Karpas-422 (cell line): Measurements from ENCODE around the gene PTGS2. TPM values are rescaled to one million over a fixed set of nuclear protein-coding genes. Genes with fewer than 3 reads are reported as not detected.
"Not testable (repeated sequence)": the region's sequence is repeated elsewhere in the genome, so short reads cannot be mapped to it uniquely, and the experiment has no call there.

ENCODE experiments used
- DNase-seq: peaks from one replicate; pipeline ENCODE4 v3.0.0-alpha.2; 2015
- H2AFZ ChIP-seq: fragments of 200-600 bp; sonication (generic); 2 replicates; pipeline ENCODE4 v1.6.1; 2014; ENCODE audit warnings: antibody characterized with exemption, low read length, mixed read lengths
- H3K27ac ChIP-seq: fragments of 200-600 bp; sonication (generic); 2 replicates; pipeline ENCODE4 v1.5.1; 2014; ENCODE audit warnings: mild to moderate bottlenecking, low read length, moderate library complexity
- H3K27me3 ChIP-seq: fragments of 200-600 bp; sonication (generic); 2 replicates; pipeline ENCODE4 v1.6.1; 2014; ENCODE audit warnings: low read length, mixed read lengths
- H3K36me3 ChIP-seq: fragments of 200-600 bp; sonication (generic); 2 replicates; pipeline ENCODE4 v1.6.1; 2014; ENCODE audit warnings: low read length, mixed read lengths; ENCODE audit not compliant: insufficient read depth
- H3K4me1 ChIP-seq: fragments of 200-600 bp; sonication (generic); 2 replicates; pipeline ENCODE4 v1.6.1; 2014; ENCODE audit warnings: mild to moderate bottlenecking, low read length, mixed read lengths
- H3K4me2 ChIP-seq: fragments of 200-600 bp; sonication (generic); 2 replicates; pipeline ENCODE4 v1.6.1; 2014; ENCODE audit warnings: low read length, low read depth, mild to moderate bottlenecking; ENCODE audit not compliant: poor library complexity, severe bottlenecking
- H3K4me3 ChIP-seq: fragments of 200-600 bp; sonication (generic); 2 replicates; pipeline ENCODE4 v1.5.1; 2014; ENCODE audit warnings: mild to moderate bottlenecking, antibody characterized with exemption, low read length, mixed read lengths
- H3K79me2 ChIP-seq: fragments of 200-600 bp; sonication (generic); 2 replicates; pipeline ENCODE4 v1.6.1; 2014; ENCODE audit warnings: mild to moderate bottlenecking, low read length, mixed read lengths
- H3K9ac ChIP-seq: fragments of 200-600 bp; sonication (generic); 2 replicates; pipeline ENCODE4 v1.6.0; 2014; ENCODE audit warnings: low read length
- H3K9me2 ChIP-seq: fragments of 200-600 bp; sonication (generic), shearing (Covaris generic); replicated peaks from 2 replicates; pipeline ENCODE4 v1.6.0; 2014; ENCODE audit warnings: mild to moderate bottlenecking, low read length, moderate library complexity; ENCODE audit not compliant: insufficient read depth
- H3K9me3 ChIP-seq: fragments of 300-700, 200-600 bp; sonication (generic); 2 replicates; pipeline ENCODE4 v1.6.1; 2014; ENCODE audit warnings: low read length, mixed read lengths
- H4K20me1 ChIP-seq: fragments of 200-600 bp; sonication (generic); 2 replicates; pipeline ENCODE4 v1.6.1; 2014; ENCODE audit warnings: mild to moderate bottlenecking, antibody characterized with exemption, low read length, low read depth; ENCODE audit not compliant: insufficient read depth
- total RNA-seq: library from RNA; depleted of rRNA; stranded (reverse); fragments of >200 nt; shearing (Covaris generic); gene quantifications from 2 replicates; pipeline ENCODE4 v1.2.3, GENCODE V29; 2014; ENCODE audit warnings: low replicate concordance

PTGS2 gene
- total RNA-seq, 1 experiment from 2014 or later: not detected

GRCh38 chr1:186679924-186680244 is 339 bp downstream of the PTGS2 start:
- no peaks in the 10 kb centered on the region for H3K4me1 ChIP-seq
- no peak overlapping the region for H3K9ac ChIP-seq
- no peak overlapping the region for H3K4me2 ChIP-seq
- no peaks in the 10 kb centered on the region for H3K9me3 ChIP-seq
- H3K27me3 ChIP-seq: no peaks in the 10 kb centered on the region
- no peaks in the 10 kb centered on the region for H4K20me1 ChIP-seq
- no peak overlapping the region for H2AFZ ChIP-seq
- no peaks in the 10 kb centered on the region for H3K79me2 ChIP-seq
- H3K4me3 ChIP-seq: no peak overlapping the region
- DNase-seq: no peak
- H3K36me3 ChIP-seq: no peaks in the 10 kb centered on the region
- H3K27ac ChIP-seq: no peak overlapping the region
- no peaks in the 10 kb centered on the region for H3K9me2 ChIP-seq

GRCh38 chr1:186678155-186678554 is 2.1 kb downstream of the PTGS2 start:
- H4K20me1 ChIP-seq: no peaks in the 10 kb centered on the region
- no peaks in the 10 kb centered on the region for H3K27me3 ChIP-seq
- no peak overlapping the region for H3K4me3 ChIP-seq
- no peak overlapping the region for H3K4me2 ChIP-seq
- no peaks in the 10 kb centered on the region for H3K9me2 ChIP-seq
- H3K36me3 ChIP-seq: no peaks in the 10 kb centered on the region
- no peaks in the 10 kb centered on the region for H3K9me3 ChIP-seq
- no peaks in the 10 kb centered on the region for H3K79me2 ChIP-seq
- no peak overlapping the region for H2AFZ ChIP-seq
- H3K9ac ChIP-seq: no peak overlapping the region
- no peak overlapping the region for H3K27ac ChIP-seq
- DNase-seq: no peak
- H3K4me1 ChIP-seq: no peaks in the 10 kb centered on the region

DNA sequence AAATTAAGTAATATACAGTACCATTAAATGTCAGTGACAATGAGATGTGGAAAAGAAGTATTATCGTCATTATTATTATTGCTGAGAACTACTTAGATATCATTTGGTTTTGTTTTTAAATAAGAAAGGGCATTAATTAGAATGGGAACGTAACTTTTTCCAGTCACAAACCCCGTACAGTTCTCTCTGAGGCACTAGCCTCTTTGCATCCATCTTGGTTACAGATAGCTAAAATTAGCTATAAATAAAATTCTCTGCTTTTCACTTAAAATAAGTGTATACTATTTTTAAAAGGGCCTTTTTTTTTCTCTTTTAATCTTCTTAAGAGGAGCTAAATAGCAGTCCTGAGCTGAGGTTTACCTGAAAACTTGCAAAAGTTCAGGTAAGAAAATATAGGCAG is 7.6 kb downstream of the PTGS2 start:
- H3K4me3 ChIP-seq: no peak overlapping the region
- H3K4me2 ChIP-seq: no peak overlapping the region
- H3K36me3 ChIP-seq: no peaks in the 10 kb centered on the region
- DNase-seq: no peak
- no peaks in the 10 kb centered on the region for H3K4me1 ChIP-seq
- no peaks in the 10 kb centered on the region for H3K79me2 ChIP-seq
- H4K20me1 ChIP-seq: no peaks in the 10 kb centered on the region
- no peaks in the 10 kb centered on the region for H3K9me3 ChIP-seq
- H3K27me3 ChIP-seq: no peaks in the 10 kb centered on the region
- no peaks in the 10 kb centered on the region for H3K9me2 ChIP-seq
- H3K27ac ChIP-seq: no peak overlapping the region
- no peak overlapping the region for H2AFZ ChIP-seq
- H3K9ac ChIP-seq: no peak overlapping the region

DNA sequence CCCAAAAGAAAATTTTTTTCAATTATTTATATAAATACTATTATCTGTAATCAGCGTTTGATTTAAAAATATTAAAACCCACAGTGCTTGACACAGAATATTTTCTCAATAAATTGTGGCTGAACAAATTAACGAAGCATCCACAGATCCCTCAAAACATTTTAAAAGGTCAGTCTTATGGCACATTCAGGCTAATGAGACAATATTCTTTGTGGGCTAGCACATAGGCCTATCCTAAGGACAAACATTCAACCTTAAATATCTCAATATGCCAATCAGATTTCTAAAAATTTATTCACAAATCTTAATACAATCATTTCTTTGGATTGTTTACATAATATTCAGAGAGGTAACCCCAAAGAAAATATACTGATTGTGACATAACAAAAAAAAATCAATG is 8.1 kb downstream of the PTGS2 start:
- Histone ChIP-seq H3K4me1 (no peaks in the 10 kb centered on the region), H4K20me1 (no peaks in the 10 kb centered on the region)

GRCh38 chr1:186671136-186671825 is 8.9 kb downstream of the PTGS2 start:
- Histone ChIP-seq H3K79me2 (no peaks in the 10 kb centered on the region), H3K36me3 (no peaks in the 10 kb centered on the region), H3K4me2 (no peak overlapping the region), H3K4me1 (no peaks in the 10 kb centered on the region), H4K20me1 (no peaks in the 10 kb centered on the region), H3K4me3 (no peak overlapping the region), H3K27ac (no peak overlapping the region), H3K9me3 (no peaks in the 10 kb centered on the region), H3K27me3 (no peaks in the 10 kb centered on the region), H2AFZ (no peak overlapping the region), H3K9ac (no peak overlapping the region), H3K9me2 (no peaks in the 10 kb centered on the region)
- DNase-seq: no peak

More for the DNA sequence above, 8.1 kb downstream of the PTGS2 start:
- Histone ChIP-seq H3K4me2 (no peak overlapping the region), H3K27ac (no peak overlapping the region), H3K9ac (no peak overlapping the region), H3K36me3 (no peaks in the 10 kb centered on the region), H3K9me2 (no peaks in the 10 kb centered on the region), H3K9me3 (no peaks in the 10 kb centered on the region), H2AFZ (no peak overlapping the region), H3K4me3 (no peak overlapping the region), H3K79me2 (no peaks in the 10 kb centered on the region), H3K27me3 (no peaks in the 10 kb centered on the region)
- DNase-seq: no peak

DNA sequence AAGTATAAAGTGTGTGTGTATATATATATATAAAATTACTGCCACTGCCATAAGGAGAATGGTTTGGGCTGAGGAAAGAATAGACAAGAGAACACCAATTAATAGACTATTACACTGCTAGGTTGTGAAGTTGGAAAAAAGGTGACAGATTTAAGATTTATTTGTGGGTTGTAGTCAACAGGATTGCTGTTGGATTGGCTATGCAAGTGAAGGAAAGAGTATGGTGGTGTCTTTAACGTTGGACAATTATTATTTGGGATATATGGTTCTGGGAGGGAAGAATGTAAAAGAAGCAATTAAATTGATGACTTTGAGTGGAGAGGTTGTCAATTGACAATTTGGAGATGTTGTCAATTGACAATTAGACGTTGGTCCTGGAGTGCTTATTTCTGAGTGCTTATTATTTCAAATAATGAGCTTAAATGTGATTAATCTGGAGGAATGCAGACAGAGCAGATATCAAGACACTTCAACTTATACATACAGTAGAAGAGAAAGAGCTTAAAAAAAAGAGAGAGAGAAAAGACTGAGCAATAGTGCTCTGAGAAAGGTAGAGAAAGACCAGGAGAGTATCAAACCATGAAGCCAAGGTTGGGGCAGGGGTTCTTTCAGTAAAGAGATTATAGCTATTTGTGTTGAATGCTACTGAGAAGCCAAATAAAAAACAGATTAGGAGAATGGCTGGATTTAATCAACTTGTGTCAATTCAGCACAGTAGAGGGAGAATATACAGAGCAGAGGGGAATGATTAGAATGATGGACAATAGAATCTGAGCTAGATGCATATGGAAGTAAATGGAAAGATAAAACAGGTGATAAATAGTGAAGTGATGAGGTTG is 9.7 kb downstream of the PTGS2 start:
- Histone ChIP-seq H3K4me1 (no peaks in the 10 kb centered on the region), H3K9ac (no peak overlapping the region), H4K20me1 (no peaks in the 10 kb centered on the region), H2AFZ (no peak overlapping the region), H3K27me3 (no peaks in the 10 kb centered on the region), H3K9me2 (no peaks in the 10 kb centered on the region), H3K9me3 (no peaks in the 10 kb centered on the region), H3K36me3 (no peaks in the 10 kb centered on the region), H3K79me2 (no peaks in the 10 kb centered on the region), H3K27ac (no peak overlapping the region), H3K4me3 (no peak overlapping the region), H3K4me2 (no peak overlapping the region)
- no peak for DNase-seq

- not testable (repeated sequence) for H3K4me1 ChIP-seq, DNase-seq, H3K4me3 ChIP-seq
Observed at GRCh38 chr1:186669784-186670183, 10.4 kb downstream of the PTGS2 start.

DNA sequence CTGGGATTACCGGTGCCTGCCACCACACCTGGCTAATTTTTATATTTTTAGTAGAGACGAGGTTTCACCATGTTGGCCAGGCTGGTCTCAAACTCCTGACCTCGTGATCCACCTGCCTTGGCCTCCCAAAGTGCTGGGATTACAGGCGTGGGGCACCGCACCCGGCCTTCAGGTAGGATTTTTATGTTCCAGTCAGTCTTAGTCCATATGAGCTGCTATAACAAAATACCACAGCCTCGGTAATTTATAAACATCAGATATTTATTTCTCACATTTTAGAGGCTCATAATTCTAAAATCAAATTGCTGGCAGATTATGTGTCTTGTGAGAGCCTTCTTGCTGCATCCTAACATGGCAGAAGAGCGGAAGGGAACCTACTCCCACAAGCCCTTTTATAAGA is 16.0 kb downstream of the PTGS2 start:
- not testable (repeated sequence) for H4K20me1 ChIP-seq, H3K4me2 ChIP-seq, H3K9ac ChIP-seq, H3K27ac ChIP-seq, H3K9me2 ChIP-seq, H3K4me1 ChIP-seq, DNase-seq, H2AFZ ChIP-seq, H3K9me3 ChIP-seq, H3K27me3 ChIP-seq, H3K4me3 ChIP-seq, H3K79me2 ChIP-seq, H3K36me3 ChIP-seq

More at GRCh38 chr1:186669784-186670183, 10.4 kb downstream of the PTGS2 start:
- not testable (repeated sequence) for H3K4me2 ChIP-seq, H3K27me3 ChIP-seq, H3K9me2 ChIP-seq, H3K27ac ChIP-seq, H3K9ac ChIP-seq, H3K79me2 ChIP-seq, H4K20me1 ChIP-seq, H3K36me3 ChIP-seq, H2AFZ ChIP-seq, H3K9me3 ChIP-seq
